ENCODE results near the gene CDK14.

The CDK14 gene

GRCh38 chr7:91041901-91042484, 445.9 kb downstream of the CDK14 start:
- TF ChIP-seq SIN3A (IDR thresholded peaks at IDR 0.05; ENCODE audit: borderline replicate concordance, insufficient read depth, low read length) (no peak), FOXP2 (optimal IDR thresholded peaks at IDR 0.05; ENCODE audit: borderline replicate concordance, extremely low read depth, extremely low read length, insufficient read depth) (no peak), REST (IDR thresholded peaks at IDR 0.05; ENCODE audit: insufficient read depth in 1 of 2, low read depth in 2 of 2, low read length in 2 of 2) (no peak), POLR2AphosphoS5 (IDR thresholded peaks at IDR 0.05; ENCODE audit: low read depth, low read length) (no peak), TAF1 (IDR thresholded peaks at IDR 0.05; ENCODE audit: borderline replicate concordance, insufficient read depth, low read length) (no peak)

GRCh38 chr7:91043186-91043585, 447.1 kb downstream of the CDK14 start:
- TF ChIP-seq TAF1 (IDR thresholded peaks at IDR 0.05; ENCODE audit: borderline replicate concordance, insufficient read depth, low read length), result no peak
- TF ChIP-seq REST (IDR thresholded peaks at IDR 0.05; ENCODE audit: insufficient read depth in 1 of 2, low read depth in 2 of 2, low read length in 2 of 2), result no peak
- no peak for TF ChIP-seq POLR2AphosphoS5 (IDR thresholded peaks at IDR 0.05; ENCODE audit: low read depth, low read length)
- TF ChIP-seq SIN3A (IDR thresholded peaks at IDR 0.05; ENCODE audit: borderline replicate concordance, insufficient read depth, low read length), result no peak
- TF ChIP-seq FOXP2 (optimal IDR thresholded peaks at IDR 0.05; ENCODE audit: borderline replicate concordance, extremely low read depth, extremely low read length, insufficient read depth), result no peak

GRCh38 chr7:91043924-91044645, 448.0 kb downstream of the CDK14 start:
- TF ChIP-seq FOXP2 (optimal IDR thresholded peaks at IDR 0.05; ENCODE audit: borderline replicate concordance, extremely low read depth, extremely low read length, insufficient read depth) (no peak), POLR2AphosphoS5 (IDR thresholded peaks at IDR 0.05; ENCODE audit: low read depth, low read length) (no peak), SIN3A (IDR thresholded peaks at IDR 0.05; ENCODE audit: borderline replicate concordance, insufficient read depth, low read length) (no peak), REST (IDR thresholded peaks at IDR 0.05; ENCODE audit: insufficient read depth in 1 of 2, low read depth in 2 of 2, low read length in 2 of 2) (no peak), TAF1 (IDR thresholded peaks at IDR 0.05; ENCODE audit: borderline replicate concordance, insufficient read depth, low read length) (no peak)

- TF ChIP-seq SIN3A (IDR thresholded peaks at IDR 0.05; ENCODE audit: borderline replicate concordance, insufficient read depth, low read length) (no peak), TAF1 (IDR thresholded peaks at IDR 0.05; ENCODE audit: borderline replicate concordance, insufficient read depth, low read length) (no peak), REST (IDR thresholded peaks at IDR 0.05; ENCODE audit: insufficient read depth in 1 of 2, low read depth in 2 of 2, low read length in 2 of 2) (no peak), FOXP2 (optimal IDR thresholded peaks at IDR 0.05; ENCODE audit: borderline replicate concordance, extremely low read depth, extremely low read length, insufficient read depth) (no peak), POLR2AphosphoS5 (IDR thresholded peaks at IDR 0.05; ENCODE audit: low read depth, low read length) (no peak)
Measured at GRCh38 chr7:91045606-91046005, 449.5 kb downstream of the CDK14 start.

All from PFSK-1 (cell line).